ENCODE results near the gene MOB3B. TPM values are rescaled to one million over a fixed set of nuclear protein-coding genes. Genes with fewer than 3 reads are reported as not detected.
"Not testable (repeated sequence)": the region's sequence is repeated elsewhere in the genome, so short reads cannot be mapped to it uniquely, and the experiment has no call there.

MOB3B gene
- total RNA-seq, 2 experiments from 2014 or later = 3.0 to 3.2 TPM

GRCh38 chr9:27422279-27422834 is 107.3 kb downstream of the MOB3B start:
- Mint-ChIP-seq H3K27me3 (ENCODE audit: low read depth) (no peaks in the 10 kb centered on the region), H3K4me1 (ENCODE audit: low read depth) (peaks cover 8% of the 10 kb centered on the region), H3K36me3 (ENCODE audit: low read depth) (peaks cover 5% of the 10 kb centered on the region), H3K4me3 (no peak overlapping the region), H3K27ac (no peak overlapping the region), H3K9me3 (no peaks in the 10 kb centered on the region)
- DNase-seq = no peak
- CTCF ChIA-PET = no interaction called here
- intact Hi-C loops (cut with micrococcal nuclease) = loop anchor here (1.0 kb wide), 1 partner anchor 9 kb away; no protein-coding TSS in a partner anchor

GRCh38 chr9:27421577-27421976 is 108.0 kb downstream of the MOB3B start:
- Mint-ChIP-seq H3K9me3 (no peaks in the 10 kb centered on the region), H3K27me3 (ENCODE audit: low read depth) (peaks cover 2% of the 10 kb centered on the region), H3K4me3 (no peak overlapping the region), H3K27ac (no peak overlapping the region), H3K4me1 (ENCODE audit: low read depth) (peaks cover 8% of the 10 kb centered on the region), H3K36me3 (ENCODE audit: low read depth) (peaks cover 5% of the 10 kb centered on the region)
- DNase-seq = no peak
- intact Hi-C loops (cut with micrococcal nuclease) = no loop called here
- CTCF ChIA-PET = interaction anchor here (0.6 kb wide), 1 partner anchor 856 kb away, joined by 5 read pairs; no protein-coding TSS in a partner anchor

- H3K27me3 Mint-ChIP-seq (ENCODE audit: low read depth); H3K4me3 Mint-ChIP-seq; H3K9me3 Mint-ChIP-seq; DNase-seq; H3K4me1 Mint-ChIP-seq (ENCODE audit: low read depth); H3K27ac Mint-ChIP-seq; H3K36me3 Mint-ChIP-seq (ENCODE audit: low read depth); CTCF ChIA-PET; intact Hi-C loops (cut with micrococcal nuclease): not testable (repeated sequence)
Observed at GRCh38 chr9:27419558-27419957, 110.1 kb downstream of the MOB3B start.

GRCh38 chr9:27414220-27414761 is 115.3 kb downstream of the MOB3B start:
- intact Hi-C loops (cut with micrococcal nuclease) = no loop called here
- peaks cover 3% of the 10 kb centered on the region for H3K36me3 Mint-ChIP-seq (ENCODE audit: low read depth)

GRCh38 chr9:27413511-27414219 is 115.9 kb downstream of the MOB3B start:
- Mint-ChIP-seq H3K9me3 (no peaks in the 10 kb centered on the region), H3K27ac (no peak overlapping the region), H3K4me1 (ENCODE audit: low read depth) (no peaks in the 10 kb centered on the region), H3K27me3 (ENCODE audit: low read depth) (peaks cover 2% of the 10 kb centered on the region), H3K36me3 (ENCODE audit: low read depth) (peaks cover 3% of the 10 kb centered on the region), H3K4me3 (no peak overlapping the region)
- intact Hi-C loops (cut with micrococcal nuclease) = no loop called here
- CTCF ChIA-PET = interaction anchor here (0.6 kb wide), 1 partner anchor 11 kb away, joined by 4 read pairs; no protein-coding TSS in a partner anchor
- DNase-seq = no peak

More at GRCh38 chr9:27414220-27414761, 115.3 kb downstream of the MOB3B start:
- DNase-seq = no peak
- peaks cover 2% of the 10 kb centered on the region for H3K27me3 Mint-ChIP-seq (ENCODE audit: low read depth)
- no peaks in the 10 kb centered on the region for H3K9me3 Mint-ChIP-seq
- H3K4me1 Mint-ChIP-seq (ENCODE audit: low read depth) = no peaks in the 10 kb centered on the region
- no peak overlapping the region for H3K27ac Mint-ChIP-seq
- CTCF ChIA-PET = interaction anchor here (0.6 kb wide), 1 partner anchor 11 kb away, joined by 4 read pairs; no protein-coding TSS in a partner anchor
- H3K4me3 Mint-ChIP-seq = no peak overlapping the region

- CTCF ChIA-PET = no interaction called here
- no peaks in the 10 kb centered on the region for H3K4me1 Mint-ChIP-seq (ENCODE audit: low read depth)
- peaks cover 2% of the 10 kb centered on the region for H3K27me3 Mint-ChIP-seq (ENCODE audit: low read depth)
Observed at GRCh38 chr9:27412963-27413362, 116.7 kb downstream of the MOB3B start.

GRCh38 chr9:27412081-27412480 is 117.5 kb downstream of the MOB3B start:
- H3K36me3 Mint-ChIP-seq (ENCODE audit: low read depth) = peaks cover 1% of the 10 kb centered on the region
- H3K4me1 Mint-ChIP-seq (ENCODE audit: low read depth) = no peaks in the 10 kb centered on the region
- H3K4me3 Mint-ChIP-seq = no peak overlapping the region
- CTCF ChIA-PET = no interaction called here
- DNase-seq = no peak
- peaks cover 2% of the 10 kb centered on the region for H3K27me3 Mint-ChIP-seq (ENCODE audit: low read depth)
- intact Hi-C loops (cut with micrococcal nuclease) = no loop called here
- H3K9me3 Mint-ChIP-seq = no peaks in the 10 kb centered on the region
- no peak overlapping the region for H3K27ac Mint-ChIP-seq

More at GRCh38 chr9:27412963-27413362, 116.7 kb downstream of the MOB3B start:
- no peak overlapping the region for H3K27ac Mint-ChIP-seq
- H3K36me3 Mint-ChIP-seq (ENCODE audit: low read depth) = peaks cover 1% of the 10 kb centered on the region
- H3K9me3 Mint-ChIP-seq = no peaks in the 10 kb centered on the region
- DNase-seq = no peak
- H3K4me3 Mint-ChIP-seq = no peak overlapping the region
- intact Hi-C loops (cut with micrococcal nuclease) = no loop called here

GRCh38 chr9:27408482-27408881 is 121.1 kb downstream of the MOB3B start:
- no peak for DNase-seq
- intact Hi-C loops (cut with micrococcal nuclease) = no loop called here
- H3K27me3 Mint-ChIP-seq (ENCODE audit: low read depth) = no peaks in the 10 kb centered on the region
- CTCF ChIA-PET = interaction anchor here (0.7 kb wide), 1 partner anchor 16 kb away, joined by 3 read pairs; no protein-coding TSS in a partner anchor
- peaks cover 1% of the 10 kb centered on the region for H3K36me3 Mint-ChIP-seq (ENCODE audit: low read depth)
- no peaks in the 10 kb centered on the region for H3K9me3 Mint-ChIP-seq
- no peaks in the 10 kb centered on the region for H3K4me1 Mint-ChIP-seq (ENCODE audit: low read depth)
- H3K27ac Mint-ChIP-seq = no peak overlapping the region
- H3K4me3 Mint-ChIP-seq = no peak overlapping the region

GRCh38 chr9:27408001-27408400 is 121.6 kb downstream of the MOB3B start:
- Mint-ChIP-seq H3K36me3 (ENCODE audit: low read depth) (peaks cover 1% of the 10 kb centered on the region), H3K27ac (no peak overlapping the region), H3K4me3 (no peak overlapping the region), H3K27me3 (ENCODE audit: low read depth) (no peaks in the 10 kb centered on the region), H3K9me3 (no peaks in the 10 kb centered on the region), H3K4me1 (ENCODE audit: low read depth) (no peaks in the 10 kb centered on the region)
- DNase-seq = no peak
- CTCF ChIA-PET = no interaction called here
- intact Hi-C loops (cut with micrococcal nuclease) = no loop called here

- peaks cover 1% of the 10 kb centered on the region for H3K36me3 Mint-ChIP-seq (ENCODE audit: low read depth)
- no peaks in the 10 kb centered on the region for H3K27me3 Mint-ChIP-seq (ENCODE audit: low read depth)
- no peak overlapping the region for H3K27ac Mint-ChIP-seq
- no peak for DNase-seq
- no peak overlapping the region for H3K4me3 Mint-ChIP-seq
- CTCF ChIA-PET = no interaction called here
- no peaks in the 10 kb centered on the region for H3K9me3 Mint-ChIP-seq
- intact Hi-C loops (cut with micrococcal nuclease) = no loop called here
- H3K4me1 Mint-ChIP-seq (ENCODE audit: low read depth) = no peaks in the 10 kb centered on the region
Observed at GRCh38 chr9:27407491-27407890, 122.1 kb downstream of the MOB3B start.

GRCh38 chr9:27404661-27405060 is 125.0 kb downstream of the MOB3B start:
- DNase-seq = no peak
- Mint-ChIP-seq H3K4me3 (no peak overlapping the region), H3K9me3 (no peaks in the 10 kb centered on the region), H3K4me1 (ENCODE audit: low read depth) (no peaks in the 10 kb centered on the region), H3K27ac (no peak overlapping the region), H3K36me3 (ENCODE audit: low read depth) (no peaks in the 10 kb centered on the region), H3K27me3 (ENCODE audit: low read depth) (no peaks in the 10 kb centered on the region)
- CTCF ChIA-PET = no interaction called here
- intact Hi-C loops (cut with micrococcal nuclease) = no loop called here

GRCh38 chr9:27402626-27403025 is 127.0 kb downstream of the MOB3B start:
- intact Hi-C loops (cut with micrococcal nuclease) = no loop called here
- no peak for DNase-seq
- H3K9me3 Mint-ChIP-seq = no peaks in the 10 kb centered on the region
- CTCF ChIA-PET = interaction anchor here (0.6 to 0.9 kb wide), 2 partner anchors 11 to 21 kb away, joined by 3 to 4 read pairs; no protein-coding TSS in a partner anchor
- no peaks in the 10 kb centered on the region for H3K4me1 Mint-ChIP-seq (ENCODE audit: low read depth)
- no peaks in the 10 kb centered on the region for H3K27me3 Mint-ChIP-seq (ENCODE audit: low read depth)
- H3K4me3 Mint-ChIP-seq = no peak overlapping the region
- no peaks in the 10 kb centered on the region for H3K36me3 Mint-ChIP-seq (ENCODE audit: low read depth)
- no peak overlapping the region for H3K27ac Mint-ChIP-seq
